HFF-Myc (cell line): ENCODE data around the gene KRT3.
"Not testable (repeated sequence)": the region's sequence is repeated elsewhere in the genome, so short reads cannot be mapped to it uniquely, and the experiment has no call there.

ENCODE experiments used
- DNase-seq: peaks from one replicate; pipeline ENCODE4 v3.0.0-alpha.2; 2011; ENCODE audit warnings: low read depth; ENCODE audit errors: extremely low read depth
- H3K4me3 ChIP-seq: replicated peaks from 2 replicates; pipeline ENCODE4 v1.5.1; 2011; ENCODE audit warnings: low read depth, mild to moderate bottlenecking, control low read depth, low read length
- CTCF ChIP-seq: IDR thresholded peaks from 2 replicates; pipeline ENCODE4 v1.5.1; 2012; ENCODE audit warnings: mild to moderate bottlenecking, low read depth, low read length, control low read depth; ENCODE audit errors: missing control alignments

The KRT3 gene

GRCh38 chr12:52766351-52767019 lies 29.4 kb downstream of the KRT3 start:
- no peak overlapping the region for H3K4me3 ChIP-seq
- no peak for DNase-seq
- no peak for TF ChIP-seq CTCF

GRCh38 chr12:52765702-52766101 lies 30.2 kb downstream of the KRT3 start:
- no peak for DNase-seq
- H3K4me3 ChIP-seq, result no peak overlapping the region
- TF ChIP-seq CTCF, result no peak

GRCh38 chr12:52763991-52764390 lies 31.9 kb downstream of the KRT3 start:
- H3K4me3 ChIP-seq, result no peak overlapping the region
- no peak for TF ChIP-seq CTCF
- DNase-seq, result no peak

- no peak for TF ChIP-seq CTCF
- no peak overlapping the region for H3K4me3 ChIP-seq
- DNase-seq, result no peak
Measured at GRCh38 chr12:52763036-52763659, 32.8 kb downstream of the KRT3 start.

- no peak for TF ChIP-seq CTCF
- no peak for DNase-seq
Measured at GRCh38 chr12:52761802-52762201, 34.1 kb downstream of the KRT3 start.

GRCh38 chr12:52761218-52761617 lies 34.7 kb downstream of the KRT3 start:
- DNase-seq, H3K4me3 ChIP-seq: not testable (repeated sequence)

More at GRCh38 chr12:52761802-52762201, 34.1 kb downstream of the KRT3 start:
- H3K4me3 ChIP-seq, result no peak overlapping the region

- DNase-seq, result no peak
- TF ChIP-seq CTCF, result no peak
- H3K4me3 ChIP-seq, result no peak overlapping the region
Measured at GRCh38 chr12:52760623-52761022, 35.3 kb downstream of the KRT3 start.
